Inflammatory macrophage treated with lipopolysaccharide for 4 hours (primary cell): ENCODE data around the gene AQP12A.

Experiments
- DNase-seq: peaks from one replicate; pipeline ENCODE4 v3.0.0-alpha.2; 2020

Gene AQP12A

DNA sequence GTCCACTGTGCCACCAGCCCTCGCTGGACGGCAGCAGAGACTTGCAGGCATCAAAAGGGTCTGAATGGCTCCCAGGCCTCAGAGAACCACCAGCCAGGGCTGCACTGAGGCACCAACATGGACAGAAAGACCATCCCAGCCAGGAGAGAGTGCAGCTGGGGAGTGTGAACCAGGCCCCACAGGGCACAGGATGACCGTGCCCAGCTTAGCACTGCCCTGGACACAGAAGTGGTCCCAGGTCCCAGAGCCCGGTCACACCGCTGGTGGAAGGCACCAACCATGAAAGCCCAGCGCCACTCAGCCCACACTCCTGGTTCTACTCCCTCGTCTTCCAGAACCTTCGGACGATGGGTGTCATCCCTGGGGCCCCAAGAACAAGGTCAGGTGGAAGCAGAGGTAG lies 20.5 kb downstream of the AQP12A start:
- DNase-seq = no peak

- DNase-seq = no peak
These were observed 21.6 kb downstream of the AQP12A start for GRCh38 chr2:240713071-240713927.

GRCh38 chr2:240713928-240714746 lies 22.5 kb downstream of the AQP12A start:
- DNase-seq = no peak

GRCh38 chr2:240714747-240715725 lies 23.4 kb downstream of the AQP12A start:
- DNase-seq = no peak

GRCh38 chr2:240716130-240716798 lies 24.6 kb downstream of the AQP12A start:
- no peak for DNase-seq

- no peak for DNase-seq
These were observed 25.5 kb downstream of the AQP12A start for GRCh38 chr2:240717181-240717641.

DNA sequence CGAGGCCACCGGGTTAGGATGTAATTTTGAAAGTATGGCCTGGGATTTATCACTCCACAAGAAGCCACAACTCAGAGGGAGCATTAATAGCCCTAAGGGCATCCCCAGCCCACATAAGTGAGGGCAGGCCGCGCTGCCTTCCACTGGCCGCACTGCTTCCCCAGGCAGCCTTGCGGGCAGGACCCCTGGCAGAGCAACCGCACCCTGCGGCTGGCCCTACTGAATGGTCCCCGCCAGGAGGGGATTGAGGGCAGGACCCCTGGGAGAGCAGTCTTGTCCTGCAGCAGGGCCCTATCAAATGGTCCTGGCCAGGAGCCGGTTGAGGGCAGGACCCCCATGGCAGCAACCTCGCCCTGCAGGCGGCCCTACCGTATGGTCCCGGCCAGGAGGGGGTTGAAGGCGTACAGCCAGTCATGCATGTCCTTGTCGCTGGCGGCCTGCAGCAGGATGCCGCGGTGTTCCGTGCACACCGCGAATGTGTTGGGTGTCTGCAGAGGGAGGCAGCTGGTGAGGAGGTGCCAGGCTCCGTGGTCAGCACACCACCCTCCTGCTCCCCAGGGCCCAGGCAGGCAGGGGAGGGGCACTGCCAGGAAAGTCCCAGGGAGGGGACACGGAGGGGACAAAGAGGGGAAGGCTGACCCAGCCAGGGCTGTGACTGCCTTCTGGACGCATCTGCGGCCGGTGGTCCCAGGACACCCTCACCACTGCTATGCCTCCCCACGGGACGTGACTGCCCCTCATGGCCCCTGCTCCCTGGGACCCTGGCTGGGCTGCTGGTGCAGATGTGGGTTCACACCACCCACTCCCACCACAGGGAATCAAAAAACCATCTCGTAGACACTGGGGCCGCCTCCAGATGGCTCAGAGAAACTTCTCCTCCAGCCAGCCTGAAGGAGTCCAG lies 26.3 kb downstream of the AQP12A start:
- DNase-seq = no peak

- DNase-seq = no peak
These were observed 27.3 kb downstream of the AQP12A start for GRCh38 chr2:240718896-240719490.

- DNase-seq = no peak
These were observed 28.2 kb downstream of the AQP12A start for GRCh38 chr2:240719676-240720545.

DNA sequence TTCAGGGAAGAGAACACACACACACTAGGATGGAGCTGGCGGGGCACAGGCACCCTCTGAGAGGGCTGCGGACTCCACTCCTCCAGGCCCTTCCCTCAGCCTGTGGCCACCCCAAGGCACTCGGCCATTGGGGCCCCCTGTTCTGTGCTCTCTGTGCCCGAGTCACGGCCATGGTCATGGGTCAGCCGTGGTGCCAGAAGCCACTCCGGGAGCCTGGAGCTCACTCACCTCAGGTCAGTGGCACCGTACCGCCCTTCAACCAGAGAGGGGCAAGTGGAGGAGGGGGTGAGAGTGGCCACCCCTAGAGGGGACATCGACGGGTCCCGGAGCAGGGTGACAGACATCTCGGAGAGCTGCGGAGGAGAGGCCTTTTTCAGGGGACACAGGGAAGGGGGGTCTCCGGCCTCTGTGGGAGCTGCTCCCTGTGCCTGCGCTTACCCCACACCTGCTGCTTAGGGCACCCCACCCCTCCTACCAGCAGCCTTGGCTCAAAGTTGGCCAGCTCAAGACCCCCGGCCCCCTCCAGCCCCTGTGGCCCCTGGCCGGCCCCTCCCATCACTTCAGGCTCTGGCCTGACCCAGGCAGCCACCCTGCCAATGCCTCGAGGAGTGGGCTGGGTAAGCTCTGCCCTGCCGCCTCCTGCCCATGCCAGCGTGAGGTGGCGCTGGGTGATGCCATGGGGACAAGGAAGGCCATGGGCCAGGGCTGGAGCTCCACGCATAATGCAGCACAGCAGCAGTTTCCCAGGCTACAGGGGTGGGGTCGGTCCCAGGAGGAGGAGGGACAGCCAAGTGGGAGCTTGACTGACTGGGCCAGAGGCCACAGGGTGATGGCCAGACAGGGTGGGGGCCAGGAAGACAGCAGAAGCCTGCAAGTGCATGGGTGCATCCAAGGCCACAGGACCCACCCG lies 29.3 kb downstream of the AQP12A start:
- no peak for DNase-seq

DNA sequence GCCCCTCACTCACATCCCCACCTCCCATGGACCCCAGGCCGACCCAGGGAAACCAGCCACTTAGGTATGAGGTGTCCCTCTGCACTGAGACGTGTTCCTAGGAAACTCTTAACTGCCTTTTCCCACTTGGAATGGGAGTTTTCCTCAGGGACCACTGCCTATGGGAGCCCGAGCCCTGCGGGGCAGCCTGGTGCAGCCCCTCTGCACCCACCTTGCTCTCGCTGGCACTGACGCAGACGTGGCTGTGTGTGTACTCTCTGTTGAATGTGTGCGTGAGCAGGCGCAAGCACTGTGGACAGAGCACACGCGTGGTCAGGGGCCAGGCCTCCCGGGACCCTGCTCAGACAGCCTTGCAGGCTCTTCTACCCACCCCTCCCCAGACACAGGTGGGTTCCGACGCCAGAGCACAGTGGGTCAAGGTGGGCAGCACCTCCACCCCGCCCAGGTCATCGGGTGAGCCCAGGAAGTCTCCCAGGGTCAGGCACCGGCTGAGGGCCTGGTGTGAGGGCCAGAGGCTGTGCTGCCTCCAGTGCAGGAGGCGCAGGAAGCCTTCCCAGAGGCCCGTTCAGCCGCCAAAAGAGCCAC lies 30.0 kb downstream of the AQP12A start:
- no peak for DNase-seq

- no peak for DNase-seq
These were observed 30.7 kb downstream of the AQP12A start for GRCh38 chr2:240722376-240722775.

GRCh38 chr2:240722796-240723735 lies 31.4 kb downstream of the AQP12A start:
- DNase-seq = no peak

GRCh38 chr2:240723851-240724250 lies 32.2 kb downstream of the AQP12A start:
- DNase-seq = no peak

GRCh38 chr2:240724431-240724830 lies 32.8 kb downstream of the AQP12A start:
- DNase-seq = no peak

DNA sequence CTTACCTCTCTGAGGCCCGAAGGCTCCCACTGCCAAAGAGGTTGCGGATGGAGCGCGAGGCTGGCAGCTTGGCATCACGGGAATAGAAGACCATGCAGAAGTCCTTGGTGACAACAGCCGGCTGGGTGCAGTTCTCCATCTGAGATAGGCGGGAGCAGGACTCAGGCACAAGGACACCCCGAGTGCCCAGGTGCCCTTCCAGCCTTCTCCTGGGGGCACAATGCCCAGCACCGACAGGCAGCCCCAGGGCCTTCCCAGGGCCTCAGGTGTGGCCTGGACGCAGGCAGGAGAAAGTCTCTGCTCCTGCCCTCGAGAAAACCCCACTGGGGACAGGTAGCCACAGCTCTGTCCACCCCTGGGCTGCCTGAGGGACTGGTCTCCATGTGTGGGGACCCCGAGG lies 33.6 kb downstream of the AQP12A start:
- no peak for DNase-seq

DNA sequence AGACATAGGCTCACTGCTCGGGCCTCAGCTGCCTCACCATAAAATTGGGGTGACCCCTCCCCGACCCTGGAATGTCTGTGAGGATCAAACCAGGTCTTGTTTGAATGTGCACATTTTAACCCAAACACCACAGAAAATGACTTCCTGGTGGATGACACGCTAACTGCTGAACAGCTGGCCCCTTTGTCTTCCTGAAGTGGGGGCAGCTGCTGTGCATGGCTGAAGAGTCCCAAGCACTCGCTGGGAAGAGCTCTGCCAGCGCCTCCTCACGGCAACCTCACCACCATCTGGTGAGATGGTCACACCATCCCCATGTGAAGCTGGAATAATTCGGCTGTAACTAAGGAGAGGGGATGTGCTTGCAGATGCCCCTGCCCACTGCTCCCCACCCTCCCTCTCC lies 34.0 kb downstream of the AQP12A start:
- DNase-seq = no peak
